ENCODE results near the gene ZSCAN5B. TPM values are rescaled to one million over a fixed set of nuclear protein-coding genes. Genes with fewer than 3 reads are reported as not detected.
"Not testable (repeated sequence)": the region's sequence is repeated elsewhere in the genome, so short reads cannot be mapped to it uniquely, and the experiment has no call there.

ZSCAN5B gene
- total RNA-seq, 2 experiments from 2014 or later, result not detected

GRCh38 chr19:56150358-56150757, 47.2 kb downstream of the ZSCAN5B start:
- peaks cover 16% of the 10 kb centered on the region for H3K4me1 Mint-ChIP-seq (ENCODE audit: low read depth)
- H3K36me3 Mint-ChIP-seq (ENCODE audit: low read depth), result peaks cover 26% of the 10 kb centered on the region
- CTCF ChIA-PET, result no interaction called here
- H3K27ac Mint-ChIP-seq, result no peak overlapping the region
- no peak overlapping the region for H3K4me3 Mint-ChIP-seq
- H3K9me3 Mint-ChIP-seq, result no peaks in the 10 kb centered on the region
- intact Hi-C loops (cut with micrococcal nuclease), result no loop called here
- no peak for DNase-seq
- no peaks in the 10 kb centered on the region for H3K27me3 Mint-ChIP-seq (ENCODE audit: low read depth)

GRCh38 chr19:56149656-56150038, 47.9 kb downstream of the ZSCAN5B start:
- Mint-ChIP-seq H3K9me3 (no peaks in the 10 kb centered on the region), H3K4me1 (ENCODE audit: low read depth) (peaks cover 16% of the 10 kb centered on the region), H3K36me3 (ENCODE audit: low read depth) (peaks cover 25% of the 10 kb centered on the region), H3K27me3 (ENCODE audit: low read depth) (no peaks in the 10 kb centered on the region), H3K27ac (no peak overlapping the region), H3K4me3 (no peak overlapping the region)
- no peak for DNase-seq
- CTCF ChIA-PET, result no interaction called here
- intact Hi-C loops (cut with micrococcal nuclease), result no loop called here

GRCh38 chr19:56148955-56149655, 48.5 kb downstream of the ZSCAN5B start:
- CTCF ChIA-PET; H3K27me3 Mint-ChIP-seq (ENCODE audit: low read depth); H3K4me3 Mint-ChIP-seq; intact Hi-C loops (cut with micrococcal nuclease); H3K27ac Mint-ChIP-seq; DNase-seq; H3K9me3 Mint-ChIP-seq: not testable (repeated sequence)
- H3K36me3 Mint-ChIP-seq (ENCODE audit: low read depth), result peaks cover 25% of the 10 kb centered on the region
- H3K4me1 Mint-ChIP-seq (ENCODE audit: low read depth), result peaks cover 20% of the 10 kb centered on the region

- intact Hi-C loops (cut with micrococcal nuclease), result no loop called here
- CTCF ChIA-PET, result no interaction called here
Measured at GRCh38 chr19:56148096-56148495, 49.5 kb downstream of the ZSCAN5B start.

GRCh38 chr19:56147307-56147706, 50.3 kb downstream of the ZSCAN5B start:
- peaks cover 17% of the 10 kb centered on the region for H3K36me3 Mint-ChIP-seq (ENCODE audit: low read depth)
- H3K4me3 Mint-ChIP-seq, result no peak overlapping the region
- no peaks in the 10 kb centered on the region for H3K27me3 Mint-ChIP-seq (ENCODE audit: low read depth)
- no peak overlapping the region for H3K27ac Mint-ChIP-seq
- H3K4me1 Mint-ChIP-seq (ENCODE audit: low read depth), result peaks cover 20% of the 10 kb centered on the region
- CTCF ChIA-PET, result interaction anchor here (0.6 kb wide), 1 partner anchor 25 kb away, joined by 4 read pairs; no protein-coding TSS in a partner anchor
- no peaks in the 10 kb centered on the region for H3K9me3 Mint-ChIP-seq
- intact Hi-C loops (cut with micrococcal nuclease), result no loop called here
- no peak for DNase-seq

More at GRCh38 chr19:56148096-56148495, 49.5 kb downstream of the ZSCAN5B start:
- H3K9me3 Mint-ChIP-seq, result no peaks in the 10 kb centered on the region
- peaks cover 19% of the 10 kb centered on the region for H3K36me3 Mint-ChIP-seq (ENCODE audit: low read depth)
- DNase-seq, result no peak
- no peaks in the 10 kb centered on the region for H3K27me3 Mint-ChIP-seq (ENCODE audit: low read depth)
- H3K4me1 Mint-ChIP-seq (ENCODE audit: low read depth), result peaks cover 20% of the 10 kb centered on the region
- H3K4me3 Mint-ChIP-seq, result no peak overlapping the region
- H3K27ac Mint-ChIP-seq, result no peak overlapping the region

GRCh38 chr19:56146904-56147303, 50.7 kb downstream of the ZSCAN5B start:
- Mint-ChIP-seq H3K27ac (no peak overlapping the region), H3K4me3 (no peak overlapping the region), H3K27me3 (ENCODE audit: low read depth) (no peaks in the 10 kb centered on the region), H3K36me3 (ENCODE audit: low read depth) (peaks cover 17% of the 10 kb centered on the region), H3K9me3 (no peaks in the 10 kb centered on the region), H3K4me1 (ENCODE audit: low read depth) (peaks cover 23% of the 10 kb centered on the region)
- intact Hi-C loops (cut with micrococcal nuclease), result no loop called here
- CTCF ChIA-PET, result interaction anchor here (0.6 kb wide), 1 partner anchor 25 kb away, joined by 4 read pairs; no protein-coding TSS in a partner anchor
- no peak for DNase-seq

GRCh38 chr19:56145698-56146097, 51.9 kb downstream of the ZSCAN5B start:
- H3K4me3 Mint-ChIP-seq, result no peak overlapping the region
- peaks cover 17% of the 10 kb centered on the region for H3K36me3 Mint-ChIP-seq (ENCODE audit: low read depth)
- CTCF ChIA-PET, result no interaction called here
- H3K27me3 Mint-ChIP-seq (ENCODE audit: low read depth), result no peaks in the 10 kb centered on the region
- intact Hi-C loops (cut with micrococcal nuclease), result no loop called here
- DNase-seq, result no peak
- H3K4me1 Mint-ChIP-seq (ENCODE audit: low read depth), result peaks cover 26% of the 10 kb centered on the region
- H3K9me3 Mint-ChIP-seq, result no peaks in the 10 kb centered on the region
- no peak overlapping the region for H3K27ac Mint-ChIP-seq

- H3K27ac Mint-ChIP-seq, result no peak overlapping the region
- H3K4me3 Mint-ChIP-seq, result no peak overlapping the region
- H3K9me3 Mint-ChIP-seq, result no peaks in the 10 kb centered on the region
- H3K36me3 Mint-ChIP-seq (ENCODE audit: low read depth), result peaks cover 13% of the 10 kb centered on the region
- intact Hi-C loops (cut with micrococcal nuclease), result no loop called here
- peaks cover 32% of the 10 kb centered on the region for H3K4me1 Mint-ChIP-seq (ENCODE audit: low read depth)
- CTCF ChIA-PET, result no interaction called here
- H3K27me3 Mint-ChIP-seq (ENCODE audit: low read depth), result no peaks in the 10 kb centered on the region
- no peak for DNase-seq
Measured at GRCh38 chr19:56144831-56145230, 52.8 kb downstream of the ZSCAN5B start.

GRCh38 chr19:56144376-56144775, 53.2 kb downstream of the ZSCAN5B start:
- H3K4me3 Mint-ChIP-seq, result no peak overlapping the region
- no peak overlapping the region for H3K27ac Mint-ChIP-seq
- CTCF ChIA-PET, result no interaction called here
- H3K4me1 Mint-ChIP-seq (ENCODE audit: low read depth), result peaks cover 32% of the 10 kb centered on the region
- intact Hi-C loops (cut with micrococcal nuclease), result no loop called here
- H3K27me3 Mint-ChIP-seq (ENCODE audit: low read depth), result no peaks in the 10 kb centered on the region
- no peak for DNase-seq
- peaks cover 10% of the 10 kb centered on the region for H3K36me3 Mint-ChIP-seq (ENCODE audit: low read depth)
- H3K9me3 Mint-ChIP-seq, result no peaks in the 10 kb centered on the region

- Mint-ChIP-seq H3K27ac (no peak overlapping the region), H3K27me3 (ENCODE audit: low read depth) (no peaks in the 10 kb centered on the region), H3K9me3 (no peaks in the 10 kb centered on the region), H3K36me3 (ENCODE audit: low read depth) (peaks cover 2% of the 10 kb centered on the region), H3K4me3 (no peak overlapping the region), H3K4me1 (ENCODE audit: low read depth) (peaks cover 35% of the 10 kb centered on the region)
- CTCF ChIA-PET, result interaction anchor here (0.6 to 0.7 kb wide), 2 partner anchors 12 to 29 kb away, joined by 3 to 4 read pairs; no protein-coding TSS in a partner anchor
- intact Hi-C loops (cut with micrococcal nuclease), result no loop called here
- no peak for DNase-seq
Measured at GRCh38 chr19:56142897-56143434, 54.6 kb downstream of the ZSCAN5B start.

GRCh38 chr19:56142087-56142787, 55.3 kb downstream of the ZSCAN5B start:
- no peak for DNase-seq
- Mint-ChIP-seq H3K4me1 (ENCODE audit: low read depth) (peaks cover 35% of the 10 kb centered on the region), H3K27ac (peak overlapping the region; percentile 65), H3K36me3 (ENCODE audit: low read depth) (peaks cover 1% of the 10 kb centered on the region), H3K4me3 (peak overlapping the region; percentile 97), H3K27me3 (ENCODE audit: low read depth) (no peaks in the 10 kb centered on the region), H3K9me3 (no peaks in the 10 kb centered on the region)
- intact Hi-C loops (cut with micrococcal nuclease), result no loop called here
- CTCF ChIA-PET, result interaction anchor here (0.6 kb wide), 1 partner anchor 13 kb away, joined by 3 read pairs; no protein-coding TSS in a partner anchor

- Mint-ChIP-seq H3K9me3 (no peaks in the 10 kb centered on the region), H3K4me3 (peak overlapping the region; percentile 97), H3K36me3 (ENCODE audit: low read depth) (peaks cover 1% of the 10 kb centered on the region), H3K27me3 (ENCODE audit: low read depth) (no peaks in the 10 kb centered on the region), H3K27ac (peak overlapping the region; percentile 95), H3K4me1 (ENCODE audit: low read depth) (peaks cover 35% of the 10 kb centered on the region)
- intact Hi-C loops (cut with micrococcal nuclease), result loop anchor here (1.0 to 2.0 kb wide), 3 partner anchors 21 to 542 kb away; partner anchors contain the start of genes FIZ1 and U2AF2
- peak; percentile 46 for DNase-seq
- CTCF ChIA-PET, result interaction anchor here (0.6 to 1.0 kb wide), 2 partner anchors 36 to 430 kb away, joined by 3 read pairs; no protein-coding TSS in a partner anchor
Measured at GRCh38 chr19:56141417-56141993, 56.1 kb downstream of the ZSCAN5B start.
